Measurements from ENCODE around the gene C15orf40. TPM values are rescaled to one million over a fixed set of nuclear protein-coding genes. Genes with fewer than 3 reads are reported as not detected.
"Not testable (repeated sequence)": the region's sequence is repeated elsewhere in the genome, so short reads cannot be mapped to it uniquely, and the experiment has no call there.

Gene C15orf40
- total and polyA plus RNA-seq, 9 donors = 8.4 to 27.4 (median 18.0) TPM

DNA sequence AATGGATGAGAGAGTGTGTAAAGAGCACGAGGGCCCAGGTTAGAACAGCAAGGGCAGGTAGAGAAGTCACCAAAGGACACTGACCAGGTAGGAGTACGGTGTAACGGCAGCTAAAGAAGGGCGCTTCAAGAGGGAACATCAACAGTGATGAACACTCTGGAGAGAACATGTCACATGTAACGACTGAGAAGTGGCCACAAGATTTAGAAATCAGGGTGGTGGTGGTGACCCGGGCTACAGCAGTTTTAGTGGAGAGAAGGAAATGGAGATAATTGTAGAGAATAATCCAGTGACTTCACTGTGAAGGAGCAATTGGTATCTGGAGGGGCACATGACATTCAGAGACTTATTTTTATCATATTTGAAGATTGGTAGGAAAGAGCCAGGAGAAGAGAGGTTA, 1.2 kb upstream of the C15orf40 start:
- intact Hi-C loops (cut with DNase I) = loop anchor here in 2 of 4 donors (10.0 kb wide), 2 partner anchors 52 to 478 kb away; partner anchors contain the start of gene BTBD1 (in 1 of the 2)
- H3K4me1 ChIP-seq (ENCODE audit: insufficient read depth) = peaks cover 11% of the 10 kb centered on the region
- H3K36me3 ChIP-seq = no peaks in the 10 kb centered on the region

DNA sequence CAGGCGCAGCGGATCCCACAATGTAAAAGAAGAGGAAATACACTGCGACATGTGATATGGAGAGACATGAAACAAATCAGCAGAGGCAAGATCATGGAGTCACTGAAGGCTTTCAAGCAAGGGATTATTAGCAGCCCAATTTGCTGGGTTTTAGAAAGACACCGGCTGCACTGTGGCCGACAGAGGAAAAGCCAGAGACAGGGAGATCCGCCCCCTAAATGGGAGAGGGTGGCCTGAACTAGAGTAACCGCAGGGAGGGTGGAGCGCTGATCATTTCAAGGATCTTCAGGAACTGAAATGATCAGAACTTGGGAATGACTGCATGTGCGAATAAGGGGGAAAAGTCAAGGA, 612 bp upstream of the C15orf40 start:
- intact Hi-C loops (cut with DNase I) = loop anchor here in 2 of 4 donors (10.0 kb wide), 2 partner anchors 53 to 477 kb away; partner anchors contain the start of gene BTBD1 (in 1 of the 2)
- Histone ChIP-seq H3K27ac (peak overlapping the region in 1 of 2 donors; percentile 28), H3K9me3 (no peaks in the 10 kb centered on the region), H3K4me3 (peak overlapping the region; percentile 99), H3K27me3 (no peaks in the 10 kb centered on the region), H3K36me3 (no peaks in the 10 kb centered on the region), H3K4me1 (ENCODE audit: insufficient read depth) (peaks cover 11% of the 10 kb centered on the region)
- TF ChIP-seq, protein P1, sequence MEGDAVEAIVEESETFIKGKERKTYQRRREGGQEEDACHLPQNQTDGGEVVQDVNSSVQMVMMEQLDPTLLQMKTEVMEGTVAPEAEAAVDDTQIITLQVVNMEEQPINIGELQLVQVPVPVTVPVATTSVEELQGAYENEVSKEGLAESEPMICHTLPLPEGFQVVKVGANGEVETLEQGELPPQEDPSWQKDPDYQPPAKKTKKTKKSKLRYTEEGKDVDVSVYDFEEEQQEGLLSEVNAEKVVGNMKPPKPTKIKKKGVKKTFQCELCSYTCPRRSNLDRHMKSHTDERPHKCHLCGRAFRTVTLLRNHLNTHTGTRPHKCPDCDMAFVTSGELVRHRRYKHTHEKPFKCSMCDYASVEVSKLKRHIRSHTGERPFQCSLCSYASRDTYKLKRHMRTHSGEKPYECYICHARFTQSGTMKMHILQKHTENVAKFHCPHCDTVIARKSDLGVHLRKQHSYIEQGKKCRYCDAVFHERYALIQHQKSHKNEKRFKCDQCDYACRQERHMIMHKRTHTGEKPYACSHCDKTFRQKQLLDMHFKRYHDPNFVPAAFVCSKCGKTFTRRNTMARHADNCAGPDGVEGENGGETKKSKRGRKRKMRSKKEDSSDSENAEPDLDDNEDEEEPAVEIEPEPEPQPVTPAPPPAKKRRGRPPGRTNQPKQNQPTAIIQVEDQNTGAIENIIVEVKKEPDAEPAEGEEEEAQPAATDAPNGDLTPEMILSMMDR (IDR thresholded peaks at IDR 0.05) = no peak
- TF ChIP-seq EP300 (IDR thresholded peaks at IDR 0.05) (no peak), POLR2A (IDR thresholded peaks at IDR 0.05) (no peak)
- DNase-seq = no peak
- 44 to 72% (median 54%) methylated on average over 9 of the region's 9 CpGs for WGBS, 3 donors

More for the DNA sequence above, 1.2 kb upstream of the C15orf40 start:
- WGBS, 3 donors = 93 to 97% (median 94%) methylated on average over 6 of the region's 6 CpGs
- H3K4me3 ChIP-seq = no peak overlapping the region
- no peak for DNase-seq
- TF ChIP-seq, protein P1 (IDR thresholded peaks at IDR 0.05) = no peak
- TF ChIP-seq EP300 (IDR thresholded peaks at IDR 0.05) = no peak
- no peak for TF ChIP-seq POLR2A (IDR thresholded peaks at IDR 0.05)
- H3K27ac ChIP-seq = no peak overlapping the region
- H3K9me3 ChIP-seq = no peaks in the 10 kb centered on the region
- no peaks in the 10 kb centered on the region for H3K27me3 ChIP-seq

DNA sequence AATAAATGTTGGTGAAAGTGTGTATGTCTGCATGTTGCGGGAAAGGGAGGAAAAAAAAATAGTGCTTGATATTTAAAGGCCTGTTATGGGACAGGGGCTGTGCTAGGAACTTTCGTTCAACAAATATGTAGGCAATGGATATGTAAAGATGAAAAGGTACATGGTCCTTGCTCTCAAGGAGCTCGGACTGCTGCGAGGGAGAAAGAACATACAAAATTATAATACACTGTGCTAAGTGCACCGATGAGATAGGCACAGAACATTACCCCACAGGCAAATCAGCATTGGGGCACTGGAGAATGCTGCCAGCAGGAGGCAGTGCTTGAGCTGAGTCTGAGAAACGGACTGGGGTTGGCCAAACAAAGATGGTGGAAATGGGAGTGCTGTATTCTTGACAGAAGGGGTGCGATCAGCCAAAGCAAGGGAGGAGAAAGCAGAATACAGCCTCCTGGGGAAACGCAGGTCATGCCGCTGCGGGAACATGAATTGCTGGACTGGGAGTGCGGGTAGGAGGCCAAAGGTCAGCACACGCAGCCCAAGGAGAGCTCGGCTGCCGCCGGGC, 649 bp downstream of the C15orf40 start:
- H3K4me1 ChIP-seq (ENCODE audit: insufficient read depth) = peaks cover 11% of the 10 kb centered on the region
- no peaks in the 10 kb centered on the region for H3K9me3 ChIP-seq
- peak overlapping the region; percentile 28 to 71 for H3K27ac ChIP-seq
- TF ChIP-seq, protein P1 (IDR thresholded peaks at IDR 0.05) = peak in 1 of 3 donors; percentile 21
- no peak for TF ChIP-seq EP300 (IDR thresholded peaks at IDR 0.05)
- H3K27me3 ChIP-seq = no peaks in the 10 kb centered on the region
- WGBS, 3 donors = 6 to 9% (median 8%) methylated on average over 15 of the region's 15 CpGs
- peak; percentile 33 to 75 (median 58) for DNase-seq
- H3K4me3 ChIP-seq = peak overlapping the region; percentile 99
- intact Hi-C loops (cut with DNase I) = loop anchor here in 2 of 4 donors (10.0 kb wide), 2 partner anchors 54 to 476 kb away; partner anchors contain the start of gene BTBD1 (in 1 of the 2)
- no peaks in the 10 kb centered on the region for H3K36me3 ChIP-seq

DNA sequence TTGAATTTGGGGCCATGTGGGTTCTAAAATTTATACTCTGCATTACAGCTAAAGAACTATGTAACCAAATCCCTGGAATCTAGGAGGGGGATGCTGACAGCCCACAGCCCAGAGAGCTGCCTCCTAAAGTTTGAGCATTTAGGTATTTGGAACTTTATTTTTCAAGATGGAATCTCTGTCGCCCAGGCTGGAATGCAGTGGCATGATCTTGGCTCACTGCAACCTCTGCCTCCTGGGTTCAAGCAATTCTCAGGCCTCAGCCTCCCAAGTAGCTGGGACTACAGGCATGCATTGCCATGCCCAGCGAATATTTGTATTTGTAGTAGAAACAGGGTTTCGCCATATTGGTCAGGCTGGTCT, 10.8 kb downstream of the C15orf40 start:
- H3K27ac ChIP-seq; H3K4me1 ChIP-seq (ENCODE audit: insufficient read depth); H3K9me3 ChIP-seq; DNase-seq; intact Hi-C loops (cut with DNase I); H3K4me3 ChIP-seq; H3K36me3 ChIP-seq; H3K27me3 ChIP-seq: not testable (repeated sequence)
- WGBS, 3 donors = 86 to 90% (median 87%) methylated on average over 3 of the region's 3 CpGs

DNA sequence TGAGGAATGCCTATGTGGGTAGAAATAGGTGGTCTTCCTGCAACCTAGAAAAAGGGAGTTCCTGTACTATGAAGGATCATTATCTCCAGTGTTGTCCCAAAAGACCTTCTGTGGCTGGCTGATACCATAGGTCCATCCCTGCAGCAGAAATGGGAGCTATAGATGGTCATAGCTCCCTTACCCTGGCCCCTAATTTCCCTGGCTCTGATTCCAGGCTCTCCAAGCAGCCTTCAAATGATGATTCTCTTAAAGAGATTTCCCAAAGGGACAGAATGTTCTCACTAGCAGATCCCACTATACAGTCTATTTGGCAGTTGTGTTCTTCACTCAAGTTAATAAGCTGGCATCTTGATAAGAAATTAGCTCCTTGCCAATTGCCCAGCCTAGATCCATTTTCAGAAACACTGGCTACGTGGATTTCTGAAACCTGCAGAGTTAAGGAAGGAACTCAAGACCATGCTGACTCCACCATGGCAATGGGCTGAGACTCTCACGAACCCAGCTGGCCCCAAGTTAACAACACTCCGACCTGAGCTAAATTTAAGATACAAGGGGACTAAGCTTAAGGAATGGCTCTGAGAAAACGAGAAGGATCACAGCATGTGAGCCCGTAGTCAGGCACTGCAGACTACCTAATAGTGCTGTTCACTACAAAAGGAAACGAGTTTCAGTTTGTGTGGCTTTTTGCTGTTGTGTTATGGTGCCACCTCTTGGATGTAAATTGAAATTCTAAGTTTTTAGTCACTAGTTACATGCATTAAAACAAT, 11.4 kb downstream of the C15orf40 start:
- Histone ChIP-seq H3K4me3 (no peak overlapping the region), H3K27ac (no peak overlapping the region), H3K9me3 (no peaks in the 10 kb centered on the region), H3K27me3 (no peaks in the 10 kb centered on the region), H3K36me3 (no peaks in the 10 kb centered on the region), H3K4me1 (ENCODE audit: insufficient read depth) (no peaks in the 10 kb centered on the region)
- intact Hi-C loops (cut with DNase I) = loop anchor here in 1 of 4 donors (10.0 kb wide), 1 partner anchor 145 kb away; no protein-coding TSS in a partner anchor
- WGBS, 3 donors = 1 to 5% (median 1%) methylated on average over 6 of the region's 6 CpGs
- TF ChIP-seq, protein P1 (IDR thresholded peaks at IDR 0.05) = peak in 1 of 3 donors; percentile 38
- no peak for TF ChIP-seq POLR2A (IDR thresholded peaks at IDR 0.05)
- no peak for DNase-seq

All from ovary (tissue), 9 donors.